Activated B cell treated with CpG ODN at 0.5 μM for 24 hours (primary cell): Measurements from ENCODE around the gene RTCA. TPM values are rescaled to one million over a fixed set of nuclear protein-coding genes. Genes with fewer than 3 reads are reported as not detected.
"Not testable (repeated sequence)": the region's sequence is repeated elsewhere in the genome, so short reads cannot be mapped to it uniquely, and the experiment has no call there.

Source experiments
- ATAC-seq: fragments of 200-7000 bp; cut with Tn5 transposase; one replicate; pipeline ENCODE4 v1.10.0; 2021; ENCODE audit warnings: low read depth, mild to moderate bottlenecking, moderate library complexity
- CTCF ChIA-PET: fragments of 350-600 bp; sonication (Branson Sonifier 250); formaldehyde crosslinking; loops from one replicate; lab custom pipeline; 2021; ENCODE audit warnings: antibody characterized with exemption; lab: Charles Lee
- POLR2A ChIA-PET: fragments of 350-600 bp; sonication (Branson Sonifier 250); formaldehyde crosslinking; loops from one replicate; lab custom pipeline; 2021; ENCODE audit warnings: antibody characterized with exemption; lab: Charles Lee
- DNase-seq: peaks from one replicate; pipeline ENCODE4 v3.0.0; 2022
- H3K27ac Mint-ChIP-seq: one replicate; pipeline ENCODE4 v1.8.0; 2020; ENCODE audit warnings: mixed read lengths
- H3K27me3 Mint-ChIP-seq: one replicate; pipeline ENCODE4 v1.8.0; 2021; ENCODE audit warnings: mixed read lengths
- H3K36me3 Mint-ChIP-seq: one replicate; pipeline ENCODE4 v1.8.0; 2021; ENCODE audit warnings: low read depth, mixed read lengths
- H3K4me1 Mint-ChIP-seq: one replicate; pipeline ENCODE4 v1.8.0; 2021; ENCODE audit warnings: mixed read lengths
- H3K4me3 Mint-ChIP-seq: one replicate; pipeline ENCODE4 v1.8.0; 2020; ENCODE audit warnings: mild to moderate bottlenecking, mixed read lengths
- H3K9me3 Mint-ChIP-seq: one replicate; pipeline ENCODE4 v1.8.0; 2020; ENCODE audit warnings: mixed read lengths
- intact Hi-C: fragments of 100-400 bp; cut with micrococcal nuclease; formaldehyde crosslinking; loops from one replicate; pipeline ENCODE4 v1.15.1; 2024
- total RNA-seq: library from RNA; stranded (reverse); gene quantifications from 2 replicates; pipeline ENCODE4 v1.2.3, GENCODE V29; 2022
- TF ChIP-seq, protein P1 (sequence below): fragments of 200-600 bp; IDR thresholded peaks from one replicate; pipeline ENCODE4 v1.8.0; 2022; ENCODE audit warnings: antibody characterized with exemption, mild to moderate bottlenecking

Gene RTCA
- total RNA-seq, 1 donor from 2014 or later, result 34.5 TPM

- no peaks in the 10 kb centered on the region for H3K4me1 Mint-ChIP-seq
- TF ChIP-seq, protein P1, sequence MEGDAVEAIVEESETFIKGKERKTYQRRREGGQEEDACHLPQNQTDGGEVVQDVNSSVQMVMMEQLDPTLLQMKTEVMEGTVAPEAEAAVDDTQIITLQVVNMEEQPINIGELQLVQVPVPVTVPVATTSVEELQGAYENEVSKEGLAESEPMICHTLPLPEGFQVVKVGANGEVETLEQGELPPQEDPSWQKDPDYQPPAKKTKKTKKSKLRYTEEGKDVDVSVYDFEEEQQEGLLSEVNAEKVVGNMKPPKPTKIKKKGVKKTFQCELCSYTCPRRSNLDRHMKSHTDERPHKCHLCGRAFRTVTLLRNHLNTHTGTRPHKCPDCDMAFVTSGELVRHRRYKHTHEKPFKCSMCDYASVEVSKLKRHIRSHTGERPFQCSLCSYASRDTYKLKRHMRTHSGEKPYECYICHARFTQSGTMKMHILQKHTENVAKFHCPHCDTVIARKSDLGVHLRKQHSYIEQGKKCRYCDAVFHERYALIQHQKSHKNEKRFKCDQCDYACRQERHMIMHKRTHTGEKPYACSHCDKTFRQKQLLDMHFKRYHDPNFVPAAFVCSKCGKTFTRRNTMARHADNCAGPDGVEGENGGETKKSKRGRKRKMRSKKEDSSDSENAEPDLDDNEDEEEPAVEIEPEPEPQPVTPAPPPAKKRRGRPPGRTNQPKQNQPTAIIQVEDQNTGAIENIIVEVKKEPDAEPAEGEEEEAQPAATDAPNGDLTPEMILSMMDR, result no peak
- H3K27ac Mint-ChIP-seq, result no peak overlapping the region
- no peak overlapping the region for H3K4me3 Mint-ChIP-seq
- DNase-seq (no peak), ATAC-seq (no peak)
- CTCF ChIA-PET, result no interaction called here
- intact Hi-C loops, result no loop called here
- POLR2A ChIA-PET, result interaction anchor here (0.6 kb wide), 1 partner anchor 16 kb away, joined by 3 read pairs; no protein-coding TSS in a partner anchor
- H3K9me3 Mint-ChIP-seq, result no peaks in the 10 kb centered on the region
- H3K36me3 Mint-ChIP-seq, result peaks cover 59% of the 10 kb centered on the region
- H3K27me3 Mint-ChIP-seq, result no peaks in the 10 kb centered on the region
These were observed 36.2 kb upstream of the RTCA start for GRCh38 chr1:100229681-100230443.

GRCh38 chr1:100230765-100231164 is 35.3 kb upstream of the RTCA start:
- no peak overlapping the region for H3K27ac Mint-ChIP-seq
- peaks cover 60% of the 10 kb centered on the region for H3K36me3 Mint-ChIP-seq
- TF ChIP-seq, protein P1, result no peak
- ATAC-seq, result no peak
- H3K4me1 Mint-ChIP-seq, result no peaks in the 10 kb centered on the region
- no peaks in the 10 kb centered on the region for H3K27me3 Mint-ChIP-seq
- no peak overlapping the region for H3K4me3 Mint-ChIP-seq
- no peak for DNase-seq
- intact Hi-C loops, result no loop called here
- CTCF ChIA-PET, result no interaction called here
- POLR2A ChIA-PET, result no interaction called here
- no peaks in the 10 kb centered on the region for H3K9me3 Mint-ChIP-seq

GRCh38 chr1:100231721-100232120 is 34.3 kb upstream of the RTCA start:
- intact Hi-C loops, result no loop called here
- no peaks in the 10 kb centered on the region for H3K9me3 Mint-ChIP-seq
- ATAC-seq, result no peak

GRCh38 chr1:100232156-100232555 is 33.9 kb upstream of the RTCA start:
- ChIA-PET CTCF (no interaction called here), POLR2A (no interaction called here)
- no peak overlapping the region for H3K4me3 Mint-ChIP-seq
- no peaks in the 10 kb centered on the region for H3K4me1 Mint-ChIP-seq
- no peaks in the 10 kb centered on the region for H3K27me3 Mint-ChIP-seq
- peaks cover 68% of the 10 kb centered on the region for H3K36me3 Mint-ChIP-seq
- intact Hi-C loops, result no loop called here
- no peaks in the 10 kb centered on the region for H3K9me3 Mint-ChIP-seq
- DNase-seq (no peak), ATAC-seq (no peak)
- no peak overlapping the region for H3K27ac Mint-ChIP-seq
- TF ChIP-seq, protein P1, result no peak

More at GRCh38 chr1:100231721-100232120, 34.3 kb upstream of the RTCA start:
- TF ChIP-seq, protein P1, result no peak
- Mint-ChIP-seq H3K4me3 (no peak overlapping the region), H3K36me3 (peaks cover 65% of the 10 kb centered on the region), H3K4me1 (no peaks in the 10 kb centered on the region), H3K27me3 (no peaks in the 10 kb centered on the region), H3K27ac (no peak overlapping the region)
- ChIA-PET POLR2A (no interaction called here), CTCF (no interaction called here)
- no peak for DNase-seq

DNA sequence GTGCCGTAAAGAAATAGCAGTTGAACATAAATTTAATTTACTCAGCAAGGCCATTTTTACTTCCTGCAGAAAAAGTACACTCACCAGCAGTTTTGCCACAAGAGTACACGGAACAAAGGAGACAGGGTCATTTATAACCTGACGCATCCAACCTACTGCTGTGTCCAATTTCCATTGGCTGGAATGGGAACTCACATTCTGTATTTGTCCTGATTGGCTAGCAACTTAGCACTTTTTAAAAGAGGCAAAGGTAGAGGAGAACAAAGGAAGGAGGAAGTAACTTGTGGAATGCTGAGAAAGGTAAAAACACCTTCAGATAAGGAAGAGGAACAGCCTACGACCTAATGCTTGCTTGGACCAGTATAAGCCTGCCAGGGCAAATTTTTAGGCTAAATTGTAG is 32.5 kb upstream of the RTCA start:
- H3K4me1 Mint-ChIP-seq, ATAC-seq, DNase-seq, POLR2A ChIA-PET, H3K27ac Mint-ChIP-seq, intact Hi-C loops, H3K9me3 Mint-ChIP-seq, H3K4me3 Mint-ChIP-seq, CTCF ChIA-PET, H3K27me3 Mint-ChIP-seq: not testable (repeated sequence)
- H3K36me3 Mint-ChIP-seq, result peaks cover 65% of the 10 kb centered on the region
